HepG2 (cell line): ENCODE results near the gene IRGQ.

Source experiments
- AHR ChIP-seq: IDR thresholded peaks from 2 replicates; pipeline ENCODE4 v1.6.1; 2018; ENCODE audit warnings: missing genetic modification reagents, missing compliant biosample characterization
- CEBPB ChIP-seq: IDR thresholded peaks from 2 replicates; pipeline ENCODE4 v1.6.1; 2011; ENCODE audit warnings: low read depth, low read length, improper control_type of control experiment, borderline replicate concordance
- POLR2AphosphoS5 ChIP-seq: IDR thresholded peaks from 2 replicates; pipeline ENCODE4 v1.6.1; 2012; ENCODE audit warnings: low read depth, low read length
- SETDB1 ChIP-seq: sonication (generic); formaldehyde crosslinking; IDR thresholded peaks from 2 replicates; pipeline ENCODE4 v1.5.1; 2020; ENCODE audit warnings: missing genetic modification reagents, mild to moderate bottlenecking, borderline replicate concordance
- ZNF816 ChIP-seq: sonication (generic); formaldehyde crosslinking; IDR thresholded peaks from 2 replicates; pipeline ENCODE4 v1.8.0; 2022; ENCODE audit warnings: missing genetic modification reagents, mild to moderate bottlenecking, borderline replicate concordance

- TF ChIP-seq SETDB1 (no peak), AHR (CRISPR knock-in tag) (no peak), CEBPB (no peak), ZNF816 (CRISPR knock-in tag) (no peak), POLR2AphosphoS5 (peak; percentile 75)
These were observed at the start of gene IRGQ, which contains the start of gene ZNF576 for GRCh38 chr19:43595999-43596841.
